Endothelial cell of umbilical vein (primary cell): Measurements from ENCODE around the gene SLC10A7. TPM values are rescaled to one million over a fixed set of nuclear protein-coding genes. Genes with fewer than 3 reads are reported as not detected.

Experiments
- BruUV-seq: library from RNA; stranded (reverse); fragments of 400-500 nt; replicated peaks from 2 replicates; lab custom pipeline; 2021; lab: Mats Ljungman, UMichigan
- CTCF ChIA-PET: fragments of 300-600, 350-600 bp; sonication (Branson Sonifier 250); formaldehyde crosslinking; loops from one replicate; lab custom pipeline; 2021; ENCODE audit warnings: antibody characterized with exemption, inconsistent platforms; lab: Charles Lee
- POLR2A ChIA-PET: fragments of 300-600, 350-600 bp; sonication (Branson Sonifier 250); formaldehyde crosslinking; loops from one replicate; lab custom pipeline; 2021; ENCODE audit warnings: antibody characterized with exemption, inconsistent platforms; lab: Charles Lee
- DNase-seq: peaks from one replicate; pipeline ENCODE4 v3.0.0-alpha.2; 2011; ENCODE audit warnings: low read depth, low spot score
- FAIRE-seq: peaks from 2 replicates; lab custom pipeline; 2011; peaks lifted over from hg19 to GRCh38; lab: Jason Lieb, UNC
- H2AFZ ChIP-seq: 2 replicates; pipeline ENCODE4 v1.6.0; 2012; ENCODE audit warnings: low read depth, low read length, control low read depth, inconsistent platforms
- H3K27ac ChIP-seq: 2 replicates; pipeline ENCODE4 v1.5.1; 2011; ENCODE audit warnings: low read depth, mild to moderate bottlenecking, control low read depth, low read length, moderate library complexity; ENCODE audit not compliant: insufficient read depth
- H3K27me3 ChIP-seq, 2 experiments: 2 replicates each; pipeline versions ENCODE4 v1.6.0 to v1.6.1; 2011; ENCODE audit warnings: low read length in 2 of 2, mixed read lengths in 1 of 2; ENCODE audit not compliant: control insufficient read depth in 2 of 2, insufficient read depth in 2 of 2
- H3K36me3 ChIP-seq, 2 experiments: 2 replicates in 1 of 2; 3 replicates in 1 of 2; pipeline ENCODE4 v1.5.1; 2011; ENCODE audit warnings: low read length in 2 of 2, mild to moderate bottlenecking in 1 of 2, moderate library complexity in 1 of 2; ENCODE audit not compliant: control insufficient read depth in 2 of 2, insufficient read depth in 2 of 2; ENCODE audit errors: extremely low read depth in 1 of 2
- H3K4me1 ChIP-seq: 3 replicates; pipeline ENCODE4 v1.5.1; 2011; ENCODE audit warnings: mild to moderate bottlenecking, low read length; ENCODE audit not compliant: control insufficient read depth, insufficient read depth; ENCODE audit errors: extremely low read depth
- H3K4me2 ChIP-seq: 2 replicates; pipeline ENCODE4 v1.6.1; 2011; ENCODE audit warnings: low read length, control low read depth, mixed read lengths; ENCODE audit not compliant: insufficient read depth
- H3K4me3 ChIP-seq, 3 experiments: fragments of 200-600 bp in 1 of 3; sonication (generic), shearing (Covaris generic) in 1 of 3; replicated peaks in 1 of 3; 2 replicates each; pipeline ENCODE4 v1.5.1; 2011 to 2016; ENCODE audit warnings: control low read depth in 3 of 3, low read length in 3 of 3, mild to moderate bottlenecking in 2 of 3, inconsistent platforms in 1 of 3, low read depth in 1 of 3, moderate library complexity in 1 of 3; ENCODE audit not compliant: insufficient read depth in 1 of 3
- H3K79me2 ChIP-seq: 2 replicates; pipeline ENCODE4 v1.6.0; 2012; ENCODE audit warnings: low read length, inconsistent platforms; ENCODE audit not compliant: control insufficient read depth, insufficient read depth
- H3K9ac ChIP-seq: replicated peaks from 2 replicates; pipeline ENCODE3; 2011; ENCODE audit warnings: low read length, control low read depth; ENCODE audit not compliant: insufficient read depth; ENCODE audit errors: extremely low read depth
- H3K9me1 ChIP-seq: replicated peaks from 3 replicates; pipeline ENCODE4 v1.6.0; 2011; ENCODE audit warnings: mild to moderate bottlenecking, low read length; ENCODE audit not compliant: control insufficient read depth, insufficient read depth; ENCODE audit errors: extremely low read depth
- H3K9me3 ChIP-seq: replicated peaks from 2 replicates; pipeline ENCODE4 v1.5.1; 2012; ENCODE audit warnings: low read length, inconsistent platforms; ENCODE audit not compliant: control insufficient read depth, insufficient read depth
- H4K20me1 ChIP-seq: replicated peaks from 2 replicates; pipeline ENCODE3; 2011; ENCODE audit warnings: mild to moderate bottlenecking, low read length; ENCODE audit not compliant: control insufficient read depth, insufficient read depth; ENCODE audit errors: extremely low read depth
- CTCF ChIP-seq, 2 donors: IDR thresholded peaks; 1 replicate in 1 of 2; 2 replicates in 1 of 2; pipeline ENCODE4 v1.5.1; 2011; ENCODE audit warnings: low read length in 2 of 2, mild to moderate bottlenecking in 2 of 2, moderate library complexity in 2 of 2, control low read depth in 1 of 2, inconsistent platforms in 1 of 2, low read depth in 1 of 2; ENCODE audit not compliant: insufficient read depth in 1 of 2; ENCODE audit errors: extremely low read depth in 1 of 2
- EZH2 ChIP-seq: IDR thresholded peaks from 2 replicates; pipeline ENCODE4 v1.6.1; 2012; ENCODE audit warnings: borderline replicate concordance, low read depth, mild to moderate bottlenecking, moderate library complexity, low read length, inconsistent platforms; ENCODE audit not compliant: severe bottlenecking
- FOS ChIP-seq: IDR thresholded peaks from 2 replicates; pipeline ENCODE4 v1.6.1; 2011; ENCODE audit warnings: mild to moderate bottlenecking, low read length, moderate library complexity, borderline replicate concordance; ENCODE audit not compliant: insufficient read depth
- GATA2 ChIP-seq: IDR thresholded peaks from 2 replicates; pipeline ENCODE4 v1.7.0; 2011; ENCODE audit warnings: low read depth, mild to moderate bottlenecking, moderate library complexity, mixed read lengths, low read length; ENCODE audit not compliant: insufficient read length, insufficient read depth
- JUN ChIP-seq: IDR thresholded peaks from 2 replicates; pipeline ENCODE4 v1.6.1; 2011; ENCODE audit warnings: borderline replicate concordance, low read depth; ENCODE audit not compliant: insufficient read length, insufficient read depth
- MAX ChIP-seq: IDR thresholded peaks from 2 replicates; pipeline ENCODE4 v1.6.1; 2011; ENCODE audit not compliant: insufficient read depth, insufficient read length
- MYC ChIP-seq: IDR thresholded peaks from one replicate; pipeline ENCODE4 v1.6.1; 2011; ENCODE audit warnings: mild to moderate bottlenecking, low read depth, low read length
- POLR2A ChIP-seq: IDR thresholded peaks from 2 replicates; pipeline ENCODE4 v1.6.1; 2012; ENCODE audit warnings: low read depth, mild to moderate bottlenecking, control low read depth, low read length
- POLR2AphosphoS5 ChIP-seq: IDR thresholded peaks from 2 replicates; pipeline ENCODE4 v1.6.1; 2012; ENCODE audit warnings: low read depth, mild to moderate bottlenecking, control low read depth, low read length, moderate library complexity; ENCODE audit not compliant: insufficient read depth
- dilution Hi-C: fragments of 300-500 bp; cut with MboI; formaldehyde crosslinking; loops from one replicate; pipeline ENCODE4 v1.15.0; 2019; ENCODE audit warnings: low sequenced_read_pairs; ENCODE audit not compliant: extremely low pct_ligation_motif_present
- intact Hi-C: fragments of 100-400 bp; cut with micrococcal nuclease; formaldehyde crosslinking; loops from one replicate; pipeline ENCODE4 v1.10.0; 2022
- polyA plus RNA-seq, 4 experiments: library from polyadenylated mRNA; depleted of rRNA in 3 of 4; stranded (reverse) in 3 of 4; unstranded in 1 of 4; fragments of >200 nt; gene quantifications; 2 replicates each; pipeline versions ENCODE4 v1.2.1 to v1.2.3, GENCODE V29; 2011 to 2012; ENCODE audit warnings: missing spikeins in 1 of 4
- total RNA-seq: library from RNA; stranded (reverse); gene quantifications from 2 replicates; pipeline ENCODE4 v1.2.3, GENCODE V29; 2021

The SLC10A7 gene
- total and polyA plus RNA-seq, 2 donors (not counting 3 experiments of a cell fraction or from before 2014, with no cell fraction given) = 13.6 to 20.4 TPM

- CTCF ChIA-PET = no interaction called here
Observed at GRCh38 chr4:146311238-146311970, 210.3 kb downstream of the SLC10A7 start.

More at GRCh38 chr4:146311238-146311970, 210.3 kb downstream of the SLC10A7 start:
- Histone ChIP-seq H3K36me3 (no peaks in the 10 kb centered on the region), H3K27ac (no peak overlapping the region), H4K20me1 (no peaks in the 10 kb centered on the region), H3K27me3 (no peaks in the 10 kb centered on the region), H3K4me2 (no peak overlapping the region), H3K9me1 (no peaks in the 10 kb centered on the region), H3K9ac (no peak overlapping the region), H2AFZ (no peak overlapping the region), H3K4me1 (no peaks in the 10 kb centered on the region), H3K4me3 (no peak overlapping the region), H3K9me3 (no peaks in the 10 kb centered on the region), H3K79me2 (no peaks in the 10 kb centered on the region)
- FAIRE-seq = no peak
- peak; percentile 35 for DNase-seq
- intact Hi-C loops = no loop called here
- POLR2A ChIA-PET = no interaction called here
- dilution Hi-C loops = no loop called here
- TF ChIP-seq MYC (no peak), POLR2AphosphoS5 (no peak), JUN (no peak), EZH2 (no peak), FOS (no peak), POLR2A (no peak), MAX (no peak), GATA2 (no peak), CTCF (IDR thresholded peaks at IDR 0.05; ENCODE audit: extremely low read depth in 1 of 2, insufficient read depth in 1 of 2, low read depth in 1 of 2, low read length in 2 of 2) (no peak)
- BruUV-seq = no TSS peak
